Stimulated activated CD8-positive, alpha-beta memory T cell treated with anti-CD3 and anti-CD28 coated beads, Interleukin-4, amount 100 ng/mL, for 1 hour (primary cell): ENCODE results near the gene LAMB1.

Source experiments
- DNase-seq, 2 donors: peaks; one replicate each; pipeline ENCODE4 v3.0.0-alpha.2; 2020; ENCODE audit warnings: low read depth in 2 of 2, low spot score in 1 of 2

Gene LAMB1

DNA sequence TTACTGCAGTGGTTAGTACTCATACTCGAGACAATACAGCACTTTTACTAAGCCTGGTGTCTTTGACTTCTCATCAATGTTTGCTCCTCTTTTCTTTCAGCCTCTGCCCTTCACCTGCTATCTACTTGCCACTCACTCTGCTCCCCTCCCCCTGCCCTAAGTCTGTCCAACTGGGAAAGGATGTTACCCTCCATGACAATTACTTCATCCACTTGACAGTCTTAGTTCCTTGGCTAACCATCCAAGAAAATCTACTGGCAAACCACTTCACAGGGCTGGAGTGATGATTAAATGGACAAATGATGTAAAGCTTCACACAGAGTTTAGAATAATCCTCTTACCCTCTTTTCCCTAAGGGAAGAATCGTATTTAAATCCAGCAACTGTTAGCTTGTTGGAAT, 120.2 kb downstream of the LAMB1 start:
- no peak for DNase-seq

DNA sequence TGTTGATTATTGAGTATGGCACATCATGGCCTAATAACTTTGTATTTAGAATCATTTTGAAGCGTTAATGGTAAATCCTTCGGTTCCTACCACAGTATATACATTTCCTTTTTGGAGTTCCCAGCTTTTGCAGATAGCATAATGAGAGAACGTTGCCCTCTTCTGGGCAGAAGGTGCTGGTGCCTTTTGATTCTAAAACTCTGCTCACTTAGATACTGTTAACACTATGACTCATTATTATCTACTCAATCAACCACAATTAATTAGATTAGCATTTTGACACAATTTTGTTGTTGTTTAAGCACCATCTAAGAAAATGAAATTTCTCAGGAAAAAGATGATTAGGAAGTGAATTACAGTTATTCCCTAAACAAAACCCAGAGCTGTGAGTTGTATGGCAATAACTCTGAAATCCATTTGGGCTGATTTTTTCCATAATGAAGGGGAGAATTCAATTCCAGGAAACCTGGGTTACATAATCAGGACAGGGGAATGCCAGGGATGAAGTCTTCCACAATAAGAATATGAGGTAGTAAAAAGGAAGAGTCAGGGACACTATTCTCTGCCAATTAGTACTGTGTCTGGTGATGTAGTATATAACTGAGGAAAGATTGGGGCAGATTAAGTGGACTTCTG, 123.4 kb downstream of the LAMB1 start:
- no peak for DNase-seq

DNA sequence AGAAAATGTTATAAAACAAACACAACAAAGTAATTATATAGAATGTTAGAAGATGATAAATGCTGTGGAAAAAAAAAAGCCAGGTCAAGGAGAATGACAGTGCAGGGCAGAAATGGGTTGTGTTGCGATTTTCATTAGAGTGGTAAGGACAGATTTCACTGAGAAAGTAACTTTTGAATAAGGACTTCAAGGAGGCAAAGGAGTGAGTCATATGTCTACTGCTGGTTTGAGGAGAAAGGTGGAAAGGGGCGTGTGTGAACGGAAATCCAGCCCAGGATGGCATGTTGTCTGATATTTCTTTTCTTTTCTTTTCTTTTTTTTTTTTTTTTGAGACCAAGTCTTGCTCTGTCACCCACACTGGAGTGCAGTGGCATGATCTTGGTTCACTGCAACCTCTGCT, 124.3 kb downstream of the LAMB1 start:
- DNase-seq: no peak

DNA sequence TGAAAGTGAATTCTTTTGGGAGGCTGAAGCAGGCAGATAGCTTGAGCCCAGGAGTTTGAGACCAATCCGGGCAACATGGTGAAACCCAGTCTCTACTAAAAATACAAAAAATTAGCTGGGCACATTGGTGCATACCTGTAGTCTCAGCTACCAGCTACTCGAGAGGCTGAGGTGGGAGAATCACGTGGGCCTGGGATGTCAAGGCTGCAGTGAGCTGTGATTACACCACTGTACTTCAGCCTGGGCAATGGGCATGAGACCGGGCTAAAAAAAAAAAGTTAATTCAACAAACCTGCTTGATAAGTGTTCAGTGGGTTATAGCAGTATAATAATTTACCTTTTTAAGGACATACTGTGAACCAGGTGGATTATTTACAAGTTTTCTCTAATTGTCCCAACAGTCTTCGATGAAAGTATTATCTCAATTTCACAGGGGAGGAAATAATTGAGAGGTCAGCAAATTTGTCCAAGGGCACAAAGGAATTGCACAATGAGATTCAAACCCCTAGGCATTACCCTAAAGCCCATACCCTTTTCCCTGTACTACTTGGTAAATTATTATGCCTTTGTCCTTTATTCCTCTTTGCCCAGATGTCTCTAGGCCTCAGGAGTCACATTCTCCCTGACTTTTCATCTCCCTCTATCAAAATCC, 125.1 kb downstream of the LAMB1 start:
- DNase-seq: no peak

DNA sequence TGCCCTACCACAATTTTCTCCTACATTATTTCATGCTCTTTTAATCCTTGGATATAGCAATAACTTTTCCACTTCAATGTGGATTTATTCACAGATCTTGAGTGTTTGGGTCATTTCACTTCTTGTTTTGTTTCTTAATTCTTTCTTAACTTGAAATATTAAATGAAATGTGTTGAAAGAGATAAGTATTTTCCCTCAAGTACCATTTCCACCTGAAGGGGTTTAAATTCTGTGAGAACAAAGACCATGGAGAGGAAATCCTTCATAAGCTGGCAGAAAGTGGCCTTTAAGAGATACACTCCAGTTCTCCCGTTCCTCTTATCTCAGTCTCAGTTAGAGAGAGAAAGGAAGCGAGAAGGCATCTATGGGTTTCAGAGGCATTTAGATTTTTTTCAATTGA, 126.0 kb downstream of the LAMB1 start:
- no peak for DNase-seq

DNA sequence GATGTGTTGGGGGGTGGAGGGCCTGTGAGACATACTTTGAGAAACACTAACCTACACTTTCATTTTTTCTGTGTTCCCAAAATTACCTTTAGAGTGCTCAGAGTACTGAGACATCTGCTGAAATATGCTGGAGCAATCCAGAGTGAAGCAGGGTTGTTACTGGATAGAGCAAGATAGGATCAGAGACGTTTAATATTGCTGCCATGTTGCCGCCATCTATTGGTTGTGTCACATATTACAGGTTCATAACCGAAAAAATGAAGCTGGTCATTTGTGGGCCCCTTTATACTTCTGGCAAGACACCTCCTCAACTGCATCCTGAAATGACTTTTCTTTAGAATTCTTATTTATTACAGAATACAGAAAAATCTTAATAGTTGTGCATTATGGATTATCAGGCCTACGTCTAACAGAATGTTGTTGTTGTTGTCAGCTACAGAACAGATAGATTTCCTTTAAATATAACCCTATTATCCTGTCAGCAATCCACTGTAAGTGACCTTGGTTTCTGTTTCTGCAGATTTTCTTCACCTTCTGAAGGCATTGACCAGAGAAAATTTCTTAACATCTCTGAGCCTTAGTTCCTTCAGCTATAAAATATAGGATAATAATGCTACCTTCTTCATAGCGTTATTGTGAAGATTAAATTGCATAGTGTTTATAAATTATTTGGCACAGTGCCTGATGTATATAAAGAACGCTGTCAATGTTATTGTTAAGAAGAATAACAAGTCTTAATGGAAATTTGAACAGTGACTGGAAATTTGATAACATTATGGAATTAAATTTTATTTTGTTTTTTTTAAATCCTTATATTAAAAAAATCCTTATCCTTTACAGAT, 128.1 kb downstream of the LAMB1 start:
- DNase-seq: no peak

DNA sequence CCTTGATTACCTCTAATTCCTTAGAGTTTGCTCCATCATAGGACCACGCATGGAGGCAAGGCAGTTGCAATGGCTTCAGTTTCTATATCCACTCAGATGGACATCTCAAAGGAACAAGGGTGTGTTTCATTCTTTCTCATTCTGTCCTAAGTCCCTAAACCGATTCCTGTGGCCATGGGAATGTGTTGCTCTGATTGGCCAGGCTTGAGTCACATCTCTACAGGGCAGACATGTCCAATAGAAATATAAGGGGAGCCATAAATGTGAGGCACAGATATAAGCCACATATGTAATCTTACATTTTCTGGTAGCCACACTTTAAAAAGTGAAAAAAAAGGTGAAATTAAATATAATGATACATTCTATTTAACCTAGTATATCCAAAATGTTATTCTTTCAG, 128.8 kb downstream of the LAMB1 start:
- DNase-seq: no peak
